MM.1S (cell line): ENCODE results near the gene PRSS2.

Source experiments
- CTCF ChIP-seq: fragments of 300-600 bp; sonication (generic); IDR thresholded peaks from 2 replicates; pipeline ENCODE4 v1.5.1; 2016; ENCODE audit warnings: antibody characterized with exemption, low read length, mixed read lengths
- EZH2 ChIP-seq: fragments of 300-600 bp; sonication (generic); optimal IDR thresholded peaks from 2 replicates; pipeline ENCODE3; 2017; ENCODE audit warnings: low read depth, mild to moderate bottlenecking, antibody characterized with exemption, low read length, mixed read lengths
- EZH2phosphoT487 ChIP-seq: fragments of 300-600 bp; sonication (generic); IDR thresholded peaks from 2 replicates; pipeline ENCODE4 v1.6.1; 2018; ENCODE audit warnings: antibody characterized with exemption, low read length

- TF ChIP-seq CTCF, result no peak
- TF ChIP-seq EZH2phosphoT487, result no peak
- TF ChIP-seq EZH2, result no peak
Measured at GRCh38 chr7:142787783-142788182, 17.0 kb downstream of the PRSS2 start.
